ENCODE results near the gene INAFM1.

The INAFM1 gene

DNA sequence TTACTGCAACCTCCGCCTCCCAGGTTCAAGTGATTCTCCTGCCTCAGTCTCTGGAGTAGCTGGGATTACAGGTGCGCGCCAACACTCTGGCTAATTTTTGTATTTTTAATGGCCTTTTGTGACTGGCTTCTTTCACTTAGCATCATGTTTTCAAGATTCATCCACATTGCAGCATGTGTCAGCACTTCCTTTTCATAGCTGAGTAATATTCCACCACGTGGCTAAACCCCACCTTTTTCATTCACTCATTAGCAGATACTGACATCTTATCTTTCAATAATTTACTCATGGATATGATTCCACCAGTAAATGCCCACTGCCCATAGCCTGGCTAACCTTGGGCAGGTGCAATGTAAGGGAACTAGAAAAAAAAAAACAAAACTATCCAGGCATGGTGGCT is 41.8 kb downstream of the INAFM1 start:
- H4K20me1 ChIP-seq (ENCODE audit: control insufficient read depth, insufficient read depth, low read depth, low read length): no peaks in the 10 kb centered on the region
- TF ChIP-seq EZH2phosphoT487 (IDR thresholded peaks at IDR 0.05; ENCODE audit: borderline replicate concordance, low read length): no peak
- TF ChIP-seq CTCF (IDR thresholded peaks at IDR 0.05; ENCODE audit: low read depth, low read length, poor library complexity, severe bottlenecking): no peak
- H3K4me2 ChIP-seq (ENCODE audit: low read length): no peak overlapping the region
- no peak overlapping the region for H3K27ac ChIP-seq (ENCODE audit: low read depth, low read length)
- no peak overlapping the region for H3K4me3 ChIP-seq (ENCODE audit: low read length)
- no peaks in the 10 kb centered on the region for H3K4me1 ChIP-seq (ENCODE audit: control insufficient read depth, low read length)
- no peaks in the 10 kb centered on the region for H3K9me3 ChIP-seq (ENCODE audit: control insufficient read depth, insufficient read depth, low read length)
- peaks cover 7% of the 10 kb centered on the region for H3K27me3 ChIP-seq (ENCODE audit: control insufficient read depth, low read length)
- H3K9me2 ChIP-seq (replicated peaks; ENCODE audit: control insufficient read depth, low read length): no peaks in the 10 kb centered on the region
- no peaks in the 10 kb centered on the region for H3F3A ChIP-seq (ENCODE audit: control insufficient read depth, insufficient read depth)
- no peaks in the 10 kb centered on the region for H3K79me2 ChIP-seq (ENCODE audit: control insufficient read depth, low read length)
- no peaks in the 10 kb centered on the region for H3K36me3 ChIP-seq (ENCODE audit: control insufficient read depth, low read length)

DNA sequence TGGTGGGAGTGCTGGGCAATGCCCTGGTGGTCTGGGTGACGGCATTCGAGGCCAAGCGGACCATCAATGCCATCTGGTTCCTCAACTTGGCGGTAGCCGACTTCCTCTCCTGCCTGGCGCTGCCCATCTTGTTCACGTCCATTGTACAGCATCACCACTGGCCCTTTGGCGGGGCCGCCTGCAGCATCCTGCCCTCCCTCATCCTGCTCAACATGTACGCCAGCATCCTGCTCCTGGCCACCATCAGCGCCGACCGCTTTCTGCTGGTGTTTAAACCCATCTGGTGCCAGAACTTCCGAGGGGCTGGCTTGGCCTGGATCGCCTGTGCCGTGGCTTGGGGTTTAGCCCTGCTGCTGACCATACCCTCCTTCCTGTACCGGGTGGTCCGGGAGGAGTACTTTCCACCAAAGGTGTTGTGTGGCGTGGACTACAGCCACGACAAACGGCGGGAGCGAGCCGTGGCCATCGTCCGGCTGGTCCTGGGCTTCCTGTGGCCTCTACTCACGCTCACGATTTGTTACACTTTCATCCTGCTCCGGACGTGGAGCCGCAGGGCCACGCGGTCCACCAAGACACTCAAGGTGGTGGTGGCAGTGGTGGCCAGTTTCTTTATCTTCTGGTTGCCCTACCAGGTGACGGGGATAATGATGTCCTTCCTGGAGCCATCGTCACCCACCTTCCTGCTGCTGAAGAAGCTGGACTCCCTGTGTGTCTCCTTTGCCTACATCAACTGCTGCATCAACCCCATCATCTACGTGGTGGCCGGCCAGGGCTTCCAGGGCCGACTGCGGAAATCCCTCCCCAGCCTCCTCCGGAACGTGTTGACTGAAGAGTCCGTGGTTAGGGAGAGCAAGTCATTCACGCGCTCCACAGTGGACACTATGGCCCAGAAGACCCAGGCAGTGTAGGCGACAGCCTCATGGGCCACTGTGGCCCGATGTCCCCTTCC is 45.5 kb downstream of the INAFM1 start:
- no peaks in the 10 kb centered on the region for H4K20me1 ChIP-seq (ENCODE audit: control insufficient read depth, insufficient read depth, low read depth, low read length)
- no peak for TF ChIP-seq EZH2phosphoT487 (IDR thresholded peaks at IDR 0.05; ENCODE audit: borderline replicate concordance, low read length)
- no peak for TF ChIP-seq CTCF (IDR thresholded peaks at IDR 0.05; ENCODE audit: low read depth, low read length, poor library complexity, severe bottlenecking)
- peaks cover 7% of the 10 kb centered on the region for H3K4me1 ChIP-seq (ENCODE audit: control insufficient read depth, low read length)
- H3K4me2 ChIP-seq (ENCODE audit: low read length): no peak overlapping the region
- H3K27me3 ChIP-seq (ENCODE audit: control insufficient read depth, low read length): peaks cover 10% of the 10 kb centered on the region
- no peaks in the 10 kb centered on the region for H3K79me2 ChIP-seq (ENCODE audit: control insufficient read depth, low read length)
- no peaks in the 10 kb centered on the region for H3F3A ChIP-seq (ENCODE audit: control insufficient read depth, insufficient read depth)
- no peak overlapping the region for H3K27ac ChIP-seq (ENCODE audit: low read depth, low read length)
- H3K9me2 ChIP-seq (replicated peaks; ENCODE audit: control insufficient read depth, low read length): no peaks in the 10 kb centered on the region
- H3K4me3 ChIP-seq (ENCODE audit: low read length): no peak overlapping the region
- H3K36me3 ChIP-seq (ENCODE audit: control insufficient read depth, low read length): no peaks in the 10 kb centered on the region
- no peaks in the 10 kb centered on the region for H3K9me3 ChIP-seq (ENCODE audit: control insufficient read depth, insufficient read depth, low read length)

DNA sequence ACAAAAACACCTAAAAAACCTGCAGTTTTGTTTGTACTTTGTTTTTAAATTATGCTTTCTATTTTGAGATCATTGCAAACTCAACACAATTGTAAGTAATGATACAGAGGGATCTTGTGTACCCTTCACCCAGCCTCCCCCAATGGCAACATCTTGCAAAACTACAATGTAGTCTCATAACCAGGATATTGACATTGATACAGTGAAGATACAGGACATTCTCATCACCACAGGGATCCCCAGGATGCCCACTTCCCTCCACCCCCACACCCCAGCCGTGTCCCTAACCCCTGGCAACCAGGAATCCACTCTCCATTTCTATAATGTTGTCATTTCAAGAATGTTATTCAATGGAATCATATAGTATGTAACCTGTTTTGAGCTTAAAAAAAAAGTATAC is 46.9 kb downstream of the INAFM1 start:
- no peaks in the 10 kb centered on the region for H3K9me3 ChIP-seq (ENCODE audit: control insufficient read depth, insufficient read depth, low read length)
- no peaks in the 10 kb centered on the region for H3K36me3 ChIP-seq (ENCODE audit: control insufficient read depth, low read length)
- peaks cover 5% of the 10 kb centered on the region; the same call in 1 of the 2 replicates for H3K27me3 ChIP-seq (ENCODE audit: control insufficient read depth, low read length)

More for the DNA sequence above, 46.9 kb downstream of the INAFM1 start:
- Histone ChIP-seq H3K4me2 (ENCODE audit: low read length) (no peak overlapping the region), H3K27ac (ENCODE audit: low read depth, low read length) (no peak overlapping the region), H3K4me3 (ENCODE audit: low read length) (no peak overlapping the region), H3K4me1 (ENCODE audit: control insufficient read depth, low read length) (peaks cover 7% of the 10 kb centered on the region), H3F3A (ENCODE audit: control insufficient read depth, insufficient read depth) (no peaks in the 10 kb centered on the region), H3K79me2 (ENCODE audit: control insufficient read depth, low read length) (no peaks in the 10 kb centered on the region), H3K9me2 (replicated peaks; ENCODE audit: control insufficient read depth, low read length) (no peaks in the 10 kb centered on the region), H4K20me1 (ENCODE audit: control insufficient read depth, insufficient read depth, low read depth, low read length) (no peaks in the 10 kb centered on the region)
- TF ChIP-seq EZH2phosphoT487 (IDR thresholded peaks at IDR 0.05; ENCODE audit: borderline replicate concordance, low read length) (no peak), CTCF (IDR thresholded peaks at IDR 0.05; ENCODE audit: low read depth, low read length, poor library complexity, severe bottlenecking) (no peak)

Data from DOHH2 (cell line).